ENCODE data around the gene KCNA1. TPM values are rescaled to one million over a fixed set of nuclear protein-coding genes. Genes with fewer than 3 reads are reported as not detected.
"Not testable (repeated sequence)": the region's sequence is repeated elsewhere in the genome, so short reads cannot be mapped to it uniquely, and the experiment has no call there.

The KCNA1 gene
- total RNA-seq: not detected

DNA sequence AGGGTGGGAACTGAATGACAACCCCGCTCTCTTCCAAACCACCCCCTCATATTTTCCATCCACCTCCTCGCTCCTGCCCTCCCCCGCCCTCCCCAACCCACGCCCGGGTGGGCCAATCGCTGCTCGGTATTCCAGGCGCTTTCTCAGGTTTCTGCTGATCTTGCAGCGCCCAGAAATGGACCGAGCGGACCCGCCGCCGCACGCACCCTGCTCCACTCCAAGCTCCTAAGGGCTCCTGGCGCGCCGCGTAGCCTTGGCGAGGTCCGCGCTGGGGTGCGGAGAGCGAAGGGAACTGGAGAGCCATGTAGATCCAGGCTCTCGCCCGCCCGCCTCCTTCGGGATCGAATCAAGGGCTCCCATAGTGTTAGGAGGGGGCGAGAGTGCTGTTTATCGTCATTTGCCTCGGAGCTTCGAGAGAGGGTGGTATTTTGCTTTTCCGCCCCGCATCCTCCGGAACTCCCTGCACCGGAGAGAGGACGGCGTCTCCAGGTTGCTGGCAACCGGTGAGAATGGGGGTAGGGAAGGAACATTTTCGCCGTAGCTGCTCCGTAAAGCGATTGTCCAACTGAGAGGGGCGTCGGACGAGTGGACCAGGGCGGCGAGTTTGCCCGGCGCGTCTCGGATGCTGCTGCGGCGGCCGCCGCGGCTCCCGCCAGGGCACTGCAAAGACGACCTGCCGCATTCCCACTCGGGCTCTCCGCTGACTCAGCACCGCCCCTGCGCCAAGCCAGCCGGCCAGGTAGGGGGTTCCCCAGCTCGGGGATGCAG is at the start of gene KCNA1:
Gene KCNA1, plus strand, starts transcription at position 172 of the 768 bp plus-strand sequence. CDS start 1,474 bp downstream, outside the sequence.
- ChIA-PET CTCF (interaction anchor here (1.2 kb wide), 1 partner anchor 53 kb away, joined by 4 read pairs; no protein-coding TSS in a partner anchor), POLR2A (interaction anchor here (0.6 kb wide), 1 partner anchor 216 kb away, joined by 3 read pairs; no protein-coding TSS in a partner anchor)
- Mint-ChIP-seq H3K27ac (no peak within 1 kb of the TSS), H3K4me3 (peak within 1 kb of the TSS; percentile 76), H3K36me3 (ENCODE audit: low read depth) (no peaks in the 10 kb centered on the region), H3K9me3 (ENCODE audit: low read depth) (no peaks in the 10 kb centered on the region), H3K27me3 (peaks cover 42% of the 10 kb centered on the region), H3K4me1 (peaks cover 16% of the 10 kb centered on the region)
- peak; percentile 26 for ATAC-seq
- intact Hi-C loops (cut with DNase I, micrococcal nuclease): loop anchor here in 1 of 2 experiments (5.0 kb wide), 1 partner anchor 53 kb away; no protein-coding TSS in a partner anchor
- peak; percentile 45 for DNase-seq

DNA sequence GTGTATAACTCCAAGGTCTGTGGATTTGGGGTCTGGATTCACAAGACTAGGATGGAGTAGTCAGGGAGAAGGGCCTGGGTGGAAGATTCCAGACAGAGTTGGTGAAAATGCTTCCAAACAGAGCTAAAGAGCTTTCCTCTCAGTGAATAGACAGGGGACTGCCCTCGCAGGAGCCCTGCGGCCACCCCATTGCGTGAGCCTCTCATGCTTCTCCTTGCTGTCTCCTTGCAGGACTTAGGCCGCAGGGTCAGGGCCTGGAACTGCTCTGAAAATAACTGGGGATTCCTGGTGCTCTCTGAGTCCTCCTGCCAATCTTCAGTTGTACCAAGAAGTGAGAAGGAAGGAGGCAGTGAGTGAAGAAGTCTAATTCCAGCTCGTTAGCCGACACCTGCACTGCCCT is 49.0 kb upstream of the KCNA1 start:
- H3K4me1 Mint-ChIP-seq: peaks cover 8% of the 10 kb centered on the region
- ChIA-PET POLR2A (no interaction called here), CTCF (interaction anchor here (1.1 kb wide), 1 partner anchor 32 kb away, joined by 4 read pairs; no protein-coding TSS in a partner anchor)
- H3K27ac Mint-ChIP-seq: no peak overlapping the region
- no peak for ATAC-seq
- H3K9me3 Mint-ChIP-seq (ENCODE audit: low read depth): no peaks in the 10 kb centered on the region
- peaks cover 23% of the 10 kb centered on the region for H3K27me3 Mint-ChIP-seq
- intact Hi-C loops (cut with DNase I, micrococcal nuclease): no loop called here
- no peaks in the 10 kb centered on the region for H3K36me3 Mint-ChIP-seq (ENCODE audit: low read depth)
- no peak for DNase-seq
- H3K4me3 Mint-ChIP-seq: no peak overlapping the region

DNA sequence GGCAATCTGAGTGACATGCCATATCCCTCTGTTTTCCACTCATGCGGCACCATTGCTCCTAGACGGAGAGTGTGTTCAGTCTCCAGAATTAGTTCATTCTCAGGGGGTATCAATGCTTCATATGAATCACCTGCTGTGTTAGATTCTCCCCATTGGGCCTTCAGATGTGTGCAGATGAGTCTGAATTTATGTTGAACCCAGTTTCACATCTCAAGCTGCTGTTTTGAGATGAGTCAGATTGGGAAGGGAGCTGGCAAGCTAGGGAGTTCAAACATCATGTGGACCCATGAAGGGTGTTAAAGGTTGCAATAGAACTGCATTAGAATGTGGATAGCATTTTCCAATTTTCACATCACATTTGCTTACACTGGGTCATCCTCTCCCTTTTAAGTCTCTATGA is 46.9 kb upstream of the KCNA1 start:
- DNase-seq (no peak), ATAC-seq (no peak)
- ChIA-PET POLR2A (no interaction called here), CTCF (interaction anchor here (0.8 to 1.6 kb wide), 7 partner anchors 7 to 217 kb away, joined by 3 to 9 read pairs (median 3); no protein-coding TSS in a partner anchor)
- Mint-ChIP-seq H3K4me3 (no peak overlapping the region), H3K27me3 (peaks cover 31% of the 10 kb centered on the region), H3K36me3 (ENCODE audit: low read depth) (no peaks in the 10 kb centered on the region), H3K9me3 (ENCODE audit: low read depth) (no peaks in the 10 kb centered on the region), H3K27ac (no peak overlapping the region), H3K4me1 (peaks cover 5% of the 10 kb centered on the region)
- intact Hi-C loops (cut with DNase I, micrococcal nuclease): no loop called here

DNA sequence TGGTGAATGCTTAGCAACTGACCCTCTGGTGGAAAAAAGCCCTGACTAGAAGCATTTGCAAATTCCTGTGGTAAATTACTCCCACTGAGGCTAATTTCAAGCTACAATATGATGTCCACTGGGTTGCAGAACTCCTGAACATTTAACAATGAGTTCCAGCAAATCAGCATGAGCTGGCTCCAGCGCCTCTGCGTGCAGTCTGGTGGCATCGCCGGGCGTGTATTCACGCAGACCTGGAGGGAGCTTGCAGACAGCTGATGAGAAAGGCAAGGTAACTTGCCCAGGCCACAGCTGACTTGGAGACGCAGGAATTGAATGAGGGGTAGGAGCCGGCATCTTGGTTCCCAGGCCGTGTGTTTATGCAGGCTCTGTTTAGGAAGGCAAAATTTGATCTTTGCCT is 45.1 kb upstream of the KCNA1 start:
- intact Hi-C loops (cut with DNase I, micrococcal nuclease): no loop called here
- Mint-ChIP-seq H3K36me3 (ENCODE audit: low read depth) (no peaks in the 10 kb centered on the region), H3K27me3 (peaks cover 21% of the 10 kb centered on the region), H3K27ac (no peak overlapping the region), H3K9me3 (ENCODE audit: low read depth) (no peaks in the 10 kb centered on the region), H3K4me1 (no peaks in the 10 kb centered on the region), H3K4me3 (no peak overlapping the region)
- ChIA-PET POLR2A (no interaction called here), CTCF (interaction anchor here (0.7 kb wide), 1 partner anchor 15 kb away, joined by 4 read pairs; no protein-coding TSS in a partner anchor)
- DNase-seq (no peak), ATAC-seq (no peak)

DNA sequence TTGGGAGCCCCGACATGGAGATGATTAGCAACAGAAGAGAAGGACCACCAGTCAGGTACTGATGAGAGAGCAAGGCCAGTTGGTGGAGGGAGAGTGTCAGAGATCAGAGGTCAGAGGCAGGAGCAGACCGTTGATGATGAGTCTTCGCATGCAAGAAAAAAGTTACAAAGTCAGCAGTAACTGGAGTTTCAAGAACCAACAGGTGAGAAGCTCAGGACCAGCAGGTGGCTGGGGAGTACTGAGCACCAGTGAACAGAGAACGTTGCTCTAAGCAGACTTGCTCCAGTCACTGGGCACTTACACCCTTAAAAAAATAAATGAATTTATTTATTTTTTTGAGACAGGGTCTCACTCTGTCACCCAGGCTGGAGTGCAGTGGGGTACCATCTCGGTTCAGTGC is 44.5 kb upstream of the KCNA1 start:
- no peak overlapping the region for H3K4me3 Mint-ChIP-seq
- CTCF ChIA-PET: interaction anchor here (0.7 to 1.2 kb wide), 2 partner anchors 8 to 16 kb away, joined by 3 to 4 read pairs; no protein-coding TSS in a partner anchor
- H3K36me3 Mint-ChIP-seq (ENCODE audit: low read depth): no peaks in the 10 kb centered on the region
- DNase-seq (no peak), ATAC-seq (no peak)
- intact Hi-C loops (cut with DNase I, micrococcal nuclease): no loop called here
- no peaks in the 10 kb centered on the region for H3K9me3 Mint-ChIP-seq (ENCODE audit: low read depth)
- H3K27me3 Mint-ChIP-seq: peaks cover 22% of the 10 kb centered on the region
- POLR2A ChIA-PET: no interaction called here
- H3K4me1 Mint-ChIP-seq: no peaks in the 10 kb centered on the region
- no peak overlapping the region for H3K27ac Mint-ChIP-seq

DNA sequence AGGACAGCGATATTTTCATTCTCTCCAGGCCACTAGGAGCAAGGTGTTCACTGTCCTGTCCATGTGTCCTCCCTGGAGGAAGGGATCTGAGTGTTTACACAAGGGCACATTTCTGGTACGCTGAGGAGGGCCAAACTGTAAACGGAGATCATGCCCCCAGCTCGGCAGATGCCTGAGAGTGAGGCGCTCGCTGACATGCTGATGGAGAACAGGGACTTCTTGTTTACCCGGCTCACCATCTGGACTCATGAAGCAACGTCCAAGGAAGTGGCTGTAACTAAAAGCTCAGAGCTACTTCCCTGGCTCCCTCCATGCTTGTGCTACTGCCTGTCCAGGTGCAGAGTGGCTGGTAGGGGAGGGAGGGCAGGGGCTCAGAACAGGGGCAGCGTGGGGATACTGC is 43.4 kb upstream of the KCNA1 start:
- no peaks in the 10 kb centered on the region for H3K9me3 Mint-ChIP-seq (ENCODE audit: low read depth)
- H3K27ac Mint-ChIP-seq: no peak overlapping the region
- DNase-seq (no peak), ATAC-seq (no peak)
- ChIA-PET CTCF (no interaction called here), POLR2A (no interaction called here)
- intact Hi-C loops (cut with DNase I, micrococcal nuclease): no loop called here
- H3K27me3 Mint-ChIP-seq: peaks cover 25% of the 10 kb centered on the region
- no peaks in the 10 kb centered on the region for H3K4me1 Mint-ChIP-seq
- no peaks in the 10 kb centered on the region for H3K36me3 Mint-ChIP-seq (ENCODE audit: low read depth)
- H3K4me3 Mint-ChIP-seq: no peak overlapping the region

DNA sequence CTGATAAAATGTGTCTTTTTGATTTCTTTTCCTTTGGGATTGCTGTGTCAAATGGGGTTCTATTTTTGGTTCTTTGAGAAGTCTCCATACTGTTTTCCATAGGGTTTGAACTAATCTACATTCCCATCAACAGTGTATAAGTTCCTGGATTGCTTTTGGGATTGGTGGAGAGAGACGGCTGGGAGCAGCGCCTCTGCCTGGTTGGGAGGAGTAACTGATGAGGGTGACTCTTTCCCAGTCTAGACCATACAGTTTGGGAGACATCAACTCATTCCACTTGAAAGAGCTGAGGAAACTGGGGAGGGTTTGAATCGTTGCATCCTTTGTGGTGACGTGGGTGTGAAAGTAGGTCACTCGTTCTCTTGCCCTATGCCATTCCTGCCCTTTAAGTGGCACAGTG is 42.3 kb upstream of the KCNA1 start:
- H3K4me3 Mint-ChIP-seq: no peak overlapping the region
- no peaks in the 10 kb centered on the region for H3K9me3 Mint-ChIP-seq (ENCODE audit: low read depth)
- intact Hi-C loops (cut with DNase I, micrococcal nuclease): no loop called here
- no peak overlapping the region for H3K27ac Mint-ChIP-seq
- no peak for ATAC-seq
- POLR2A ChIA-PET: no interaction called here
- DNase-seq: no peak
- H3K36me3 Mint-ChIP-seq (ENCODE audit: low read depth): no peaks in the 10 kb centered on the region
- peaks cover 28% of the 10 kb centered on the region for H3K27me3 Mint-ChIP-seq
- CTCF ChIA-PET: interaction anchor here (4.9 kb wide), 1 partner anchor 11 kb away, joined by 37 read pairs; no protein-coding TSS in a partner anchor
- H3K4me1 Mint-ChIP-seq: no peaks in the 10 kb centered on the region

DNA sequence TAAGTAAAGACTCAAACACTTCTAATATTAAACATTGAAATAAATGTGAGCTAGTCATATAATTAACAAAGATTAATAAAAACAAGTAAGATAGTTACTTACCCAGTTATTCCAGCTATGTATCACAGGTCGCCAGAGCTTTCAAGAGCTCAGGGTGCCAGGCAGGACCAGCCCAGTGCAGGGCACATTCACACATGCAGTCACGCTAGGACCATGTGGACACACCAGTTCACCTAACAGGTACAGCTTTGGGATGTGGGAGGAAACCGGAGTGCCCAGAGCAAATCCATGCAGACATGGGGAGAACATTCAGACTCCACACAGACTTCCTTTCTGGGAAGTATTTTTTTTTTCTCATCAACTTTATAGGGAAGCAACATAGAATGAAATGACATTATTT is 39.3 kb upstream of the KCNA1 start:
- Mint-ChIP-seq H3K4me3 (no peak overlapping the region), H3K4me1 (no peaks in the 10 kb centered on the region), H3K9me3 (ENCODE audit: low read depth) (no peaks in the 10 kb centered on the region), H3K27me3 (peaks cover 23% of the 10 kb centered on the region), H3K27ac (no peak overlapping the region), H3K36me3 (ENCODE audit: low read depth) (no peaks in the 10 kb centered on the region)
- ChIA-PET CTCF (interaction anchor here (0.6 to 4.9 kb wide), 4 partner anchors 14 to 1181 kb away, joined by 3 to 37 read pairs (median 4); no protein-coding TSS in a partner anchor), POLR2A (no interaction called here)
- ATAC-seq (no peak), DNase-seq (no peak)
- intact Hi-C loops (cut with DNase I, micrococcal nuclease): no loop called here

DNA sequence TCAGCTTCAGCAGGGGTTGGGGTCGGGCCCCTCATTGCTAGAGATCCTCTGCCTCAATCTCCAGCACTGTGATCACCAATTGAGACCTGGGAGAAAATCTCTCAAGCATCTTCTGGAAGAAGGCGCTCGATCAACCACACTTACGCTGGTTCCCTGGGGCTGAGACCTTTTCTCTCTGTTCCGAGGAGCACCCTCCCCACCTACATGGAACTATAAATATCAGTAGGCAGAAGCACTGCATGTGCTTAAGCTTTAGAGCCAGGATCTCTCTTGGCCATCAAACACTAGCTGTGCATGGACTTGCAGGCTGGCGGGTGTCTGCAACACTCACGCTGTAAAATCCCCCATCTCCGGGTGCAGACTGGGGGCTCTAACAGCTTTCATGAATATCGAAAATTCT is 38.2 kb upstream of the KCNA1 start:
- no peaks in the 10 kb centered on the region for H3K9me3 Mint-ChIP-seq (ENCODE audit: low read depth)
- intact Hi-C loops (cut with DNase I, micrococcal nuclease): no loop called here
- DNase-seq (no peak), ATAC-seq (no peak)
- no peak overlapping the region for H3K27ac Mint-ChIP-seq
- ChIA-PET POLR2A (no interaction called here), CTCF (interaction anchor here (4.9 kb wide), 1 partner anchor 15 kb away, joined by 37 read pairs; no protein-coding TSS in a partner anchor)
- H3K4me1 Mint-ChIP-seq: no peaks in the 10 kb centered on the region
- H3K27me3 Mint-ChIP-seq: peaks cover 19% of the 10 kb centered on the region
- no peaks in the 10 kb centered on the region for H3K36me3 Mint-ChIP-seq (ENCODE audit: low read depth)
- H3K4me3 Mint-ChIP-seq: no peak overlapping the region

DNA sequence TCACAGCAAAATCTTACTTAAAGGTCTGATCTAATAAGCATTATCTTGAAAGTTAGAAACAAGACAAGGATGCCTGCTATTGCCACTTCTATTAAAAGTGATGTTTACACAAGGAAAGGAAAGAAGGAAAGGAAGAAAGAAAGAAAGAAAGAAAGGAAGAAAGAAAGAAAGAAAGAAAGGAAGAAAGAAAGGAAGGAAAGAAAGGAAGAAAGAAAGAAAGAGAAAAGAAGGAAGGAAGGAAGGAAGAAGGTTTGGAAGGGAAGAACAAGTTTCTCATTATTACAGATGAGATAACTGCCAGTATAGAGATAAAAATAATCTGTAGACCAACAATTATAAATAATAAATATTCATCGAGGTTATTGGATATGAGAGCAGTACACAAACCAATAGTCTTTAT is 35.8 kb upstream of the KCNA1 start:
- POLR2A ChIA-PET: no interaction called here
- no peaks in the 10 kb centered on the region for H3K4me1 Mint-ChIP-seq
- no peaks in the 10 kb centered on the region for H3K36me3 Mint-ChIP-seq (ENCODE audit: low read depth)
- intact Hi-C loops (cut with DNase I, micrococcal nuclease): no loop called here
- H3K27ac Mint-ChIP-seq: no peak overlapping the region
- H3K4me3 Mint-ChIP-seq: no peak overlapping the region
- no peaks in the 10 kb centered on the region for H3K9me3 Mint-ChIP-seq (ENCODE audit: low read depth)
- DNase-seq (no peak), ATAC-seq (no peak)
- H3K27me3 Mint-ChIP-seq: peaks cover 15% of the 10 kb centered on the region
- CTCF ChIA-PET: no interaction called here

DNA sequence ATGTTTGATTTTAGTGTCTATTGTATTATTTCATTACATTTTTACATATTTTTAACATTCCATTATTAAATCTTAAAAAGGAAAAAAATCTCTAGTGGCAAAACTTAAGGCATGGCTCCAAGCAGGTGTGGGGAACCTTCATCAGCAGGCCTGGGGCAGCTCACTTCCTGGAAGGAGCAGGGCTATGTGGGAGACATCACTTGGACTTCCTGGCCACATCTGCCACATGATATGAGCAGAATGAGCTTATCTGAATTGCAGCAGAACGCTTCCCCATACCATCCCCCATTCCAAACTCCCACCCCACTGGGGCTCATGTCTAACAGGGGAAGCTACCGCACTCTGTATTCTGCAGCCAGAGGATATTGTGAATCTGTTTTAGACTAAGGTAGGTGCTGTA is 35.0 kb upstream of the KCNA1 start:
- H3K4me1 Mint-ChIP-seq: no peaks in the 10 kb centered on the region
- no peak for ATAC-seq
- H3K36me3 Mint-ChIP-seq (ENCODE audit: low read depth): no peaks in the 10 kb centered on the region
- intact Hi-C loops (cut with DNase I, micrococcal nuclease): no loop called here
- ChIA-PET POLR2A (no interaction called here), CTCF (interaction anchor here (0.8 to 1.3 kb wide), 2 partner anchors 17 to 19 kb away, joined by 3 to 6 read pairs; no protein-coding TSS in a partner anchor)
- DNase-seq: no peak
- no peak overlapping the region for H3K4me3 Mint-ChIP-seq
- peaks cover 15% of the 10 kb centered on the region for H3K27me3 Mint-ChIP-seq
- no peak overlapping the region for H3K27ac Mint-ChIP-seq
- no peaks in the 10 kb centered on the region for H3K9me3 Mint-ChIP-seq (ENCODE audit: low read depth)

DNA sequence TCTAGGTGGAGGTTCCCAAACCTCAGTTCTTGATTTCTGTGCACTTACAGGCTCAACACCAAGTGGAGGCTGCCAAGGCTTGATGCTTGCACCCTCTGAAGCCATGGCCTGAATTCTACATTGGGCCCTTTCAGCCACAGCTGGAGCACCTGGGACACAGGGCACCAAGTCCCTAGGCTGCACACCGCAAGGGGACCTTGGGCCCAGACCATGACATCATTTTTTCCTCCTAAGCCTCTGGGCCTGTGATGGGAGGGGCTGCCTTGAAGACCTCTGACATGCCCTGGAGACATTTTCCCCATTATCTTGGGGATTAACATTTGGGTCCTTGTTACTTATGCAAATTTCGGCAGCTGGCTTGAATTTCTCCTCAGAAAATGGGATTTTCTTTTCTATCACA is 30.2 kb upstream of the KCNA1 start:
- H3K36me3 Mint-ChIP-seq (ENCODE audit: low read depth); H3K27ac Mint-ChIP-seq; DNase-seq; POLR2A ChIA-PET; H3K4me1 Mint-ChIP-seq; H3K9me3 Mint-ChIP-seq (ENCODE audit: low read depth); ATAC-seq; H3K4me3 Mint-ChIP-seq; CTCF ChIA-PET; intact Hi-C loops (cut with DNase I, micrococcal nuclease): not testable (repeated sequence)
- H3K27me3 Mint-ChIP-seq: peaks cover 16% of the 10 kb centered on the region

Data from activated CD4-positive, alpha-beta T cell treated with anti-CD3 and anti-CD28 coated beads for 36 hours (primary cell).